RPMI7951 (cell line): ENCODE data around the gene CDC42SE2. TPM values are rescaled to one million over a fixed set of nuclear protein-coding genes. Genes with fewer than 3 reads are reported as not detected.
"Not testable (repeated sequence)": the region's sequence is repeated elsewhere in the genome, so short reads cannot be mapped to it uniquely, and the experiment has no call there.

Source experiments
- DNase-seq: peaks from one replicate; pipeline ENCODE4 v3.0.0-alpha.2; 2012; ENCODE audit warnings: low read depth
- total RNA-seq: library from RNA; depleted of rRNA; stranded (reverse); fragments of >200 nt; shearing (Covaris generic); gene quantifications from 2 replicates; pipeline ENCODE4 v1.2.3, GENCODE V29; 2014

The CDC42SE2 gene
- total RNA-seq, 1 experiment from 2014 or later: 14.2 TPM

- no peak for DNase-seq
Measured at GRCh38 chr5:131318455-131318854, 54.6 kb downstream of the CDC42SE2 start.

GRCh38 chr5:131321066-131321465 lies 57.2 kb downstream of the CDC42SE2 start:
- DNase-seq: no peak

GRCh38 chr5:131322926-131323325 lies 59.1 kb downstream of the CDC42SE2 start:
- DNase-seq: no peak

DNA sequence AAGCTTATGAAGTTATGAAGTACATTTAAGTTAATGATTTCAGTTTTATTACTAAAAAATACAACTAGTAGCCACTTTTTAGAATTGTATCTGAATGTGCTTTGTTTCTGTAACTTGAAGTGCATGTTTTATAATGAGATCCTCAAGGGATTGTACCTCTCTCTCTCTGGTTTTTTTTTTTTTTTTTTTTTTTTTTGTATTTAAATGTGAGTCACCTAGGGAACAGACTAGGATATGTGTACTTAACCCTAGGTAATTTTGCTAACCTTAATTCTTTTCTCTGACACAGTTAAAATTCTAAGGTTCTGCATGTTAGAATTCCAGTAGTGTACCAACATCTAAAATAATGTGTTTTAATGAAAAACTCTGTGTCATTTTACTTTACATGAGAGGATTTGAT lies 59.5 kb downstream of the CDC42SE2 start:
- DNase-seq: no peak

DNA sequence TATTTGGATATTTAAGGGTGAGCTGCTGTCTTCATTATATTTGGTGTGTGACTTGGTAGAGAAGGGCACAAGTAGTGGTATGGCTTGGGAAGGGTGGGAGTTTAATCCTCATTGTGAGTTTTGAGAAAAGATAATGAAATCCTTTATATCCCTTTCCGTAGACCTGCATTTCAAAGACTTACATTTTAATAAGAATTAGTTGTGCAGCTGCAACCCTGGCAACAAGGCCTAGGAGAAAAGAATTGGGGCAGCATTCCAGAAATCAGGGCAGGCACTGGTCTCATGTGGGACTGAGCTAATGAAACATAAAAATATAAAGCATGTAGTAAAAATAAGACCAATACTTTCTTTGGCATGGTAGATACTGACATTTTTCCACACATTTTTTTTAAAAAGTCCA lies 60.5 kb downstream of the CDC42SE2 start:
- DNase-seq: no peak

- DNase-seq: peak; percentile 50
Measured at GRCh38 chr5:131328536-131329285, 64.9 kb downstream of the CDC42SE2 start.

DNA sequence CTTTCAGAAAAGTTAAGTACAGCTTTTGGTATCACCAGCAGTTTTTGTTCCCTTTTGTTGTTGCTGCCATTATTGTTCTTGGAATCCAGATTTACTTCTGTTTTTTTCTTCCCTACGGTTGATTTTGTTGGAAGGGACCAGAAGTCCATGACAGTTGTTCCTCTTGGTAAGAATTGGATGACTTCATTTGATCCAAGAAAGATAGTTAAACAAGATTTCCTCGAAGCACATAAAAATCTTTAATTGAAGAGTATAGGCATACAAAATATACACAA lies 65.4 kb downstream of the CDC42SE2 start:
- no peak for DNase-seq

DNA sequence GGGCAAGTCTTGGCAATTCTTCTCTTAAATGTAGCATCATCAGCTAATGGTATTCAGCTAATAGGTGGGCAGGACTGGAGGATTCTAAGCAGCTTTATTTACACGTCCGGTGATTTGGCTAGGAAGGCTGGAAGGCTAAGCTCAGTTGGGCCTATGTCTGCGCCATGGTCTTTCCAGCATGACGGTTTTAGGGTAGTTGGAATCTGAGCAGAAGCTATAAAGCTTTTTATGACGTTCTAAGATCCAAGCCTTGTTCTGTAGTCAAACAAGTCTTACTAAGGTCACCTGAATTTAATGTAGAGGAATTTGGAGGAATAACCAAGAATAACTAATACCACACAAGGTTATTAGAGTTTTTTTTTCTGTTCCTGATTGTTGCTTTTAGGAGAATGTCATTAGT lies 66.2 kb downstream of the CDC42SE2 start:
- no peak for DNase-seq

DNA sequence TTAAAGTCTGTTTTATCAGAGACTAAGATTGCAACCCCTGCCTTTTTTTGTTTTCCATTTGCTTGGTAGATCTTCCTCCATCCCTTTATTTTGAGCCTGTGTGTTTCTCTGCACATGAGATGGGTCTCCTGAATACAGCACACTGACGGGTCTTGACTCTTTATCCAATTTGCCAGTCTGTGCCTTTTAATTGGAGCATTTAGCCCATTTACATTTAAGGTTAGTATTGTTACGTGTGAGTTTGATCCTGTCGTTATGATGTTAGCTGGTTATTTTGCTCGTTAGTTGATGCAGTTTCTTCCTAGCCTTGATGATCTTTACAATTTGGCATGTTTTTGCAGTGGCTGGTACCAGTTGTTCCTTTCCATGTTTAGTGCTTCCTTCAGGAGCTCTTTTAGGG lies 71.9 kb downstream of the CDC42SE2 start:
- not testable (repeated sequence) for DNase-seq

DNA sequence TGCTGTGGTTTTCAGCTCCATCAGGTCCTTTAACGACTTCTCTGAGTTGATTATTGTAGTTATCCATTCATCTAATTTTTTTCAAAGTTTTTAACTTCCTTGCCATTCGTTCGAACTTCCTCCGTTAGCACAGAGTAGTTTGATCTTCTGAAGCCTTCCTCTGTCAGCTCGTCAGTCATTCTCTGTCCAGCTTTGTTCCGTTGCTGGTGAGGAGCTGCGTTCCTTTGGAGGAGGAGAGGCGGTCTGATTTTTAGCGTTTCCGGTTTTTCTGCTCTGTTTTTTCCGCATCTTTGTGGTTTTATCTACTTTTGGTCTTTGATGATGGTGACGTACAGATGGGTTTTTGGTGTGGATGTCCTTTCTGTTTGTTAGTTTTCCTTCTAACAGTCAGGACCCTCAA lies 72.9 kb downstream of the CDC42SE2 start:
- DNase-seq: not testable (repeated sequence)

GRCh38 chr5:131337240-131338050 lies 73.6 kb downstream of the CDC42SE2 start:
- DNase-seq: not testable (repeated sequence)

DNA sequence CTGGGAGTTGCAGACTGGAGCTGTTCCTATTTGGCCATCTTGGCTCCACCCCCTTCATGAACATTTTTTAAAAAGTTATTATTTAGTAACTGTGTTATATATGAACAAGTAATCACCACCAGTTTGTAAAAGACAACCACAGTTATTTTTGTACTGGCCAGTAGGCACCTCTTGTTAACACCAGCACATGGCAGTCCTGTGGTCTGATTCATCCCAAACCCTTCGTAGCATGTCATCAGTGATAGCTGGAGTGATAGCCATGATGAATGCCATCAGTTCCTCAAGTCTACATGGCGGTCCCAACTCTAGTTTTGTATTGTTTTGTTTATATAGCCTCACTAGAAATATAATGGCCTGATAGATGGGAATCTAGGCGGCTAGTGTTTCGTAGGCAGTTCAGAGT lies 74.2 kb downstream of the CDC42SE2 start:
- DNase-seq: no peak

- not testable (repeated sequence) for DNase-seq
Measured at GRCh38 chr5:131344288-131344687, 80.4 kb downstream of the CDC42SE2 start.

GRCh38 chr5:131346204-131346603 lies 82.4 kb downstream of the CDC42SE2 start:
- not testable (repeated sequence) for DNase-seq

- no peak for DNase-seq
Measured at GRCh38 chr5:131353991-131354390, 90.1 kb downstream of the CDC42SE2 start.

DNA sequence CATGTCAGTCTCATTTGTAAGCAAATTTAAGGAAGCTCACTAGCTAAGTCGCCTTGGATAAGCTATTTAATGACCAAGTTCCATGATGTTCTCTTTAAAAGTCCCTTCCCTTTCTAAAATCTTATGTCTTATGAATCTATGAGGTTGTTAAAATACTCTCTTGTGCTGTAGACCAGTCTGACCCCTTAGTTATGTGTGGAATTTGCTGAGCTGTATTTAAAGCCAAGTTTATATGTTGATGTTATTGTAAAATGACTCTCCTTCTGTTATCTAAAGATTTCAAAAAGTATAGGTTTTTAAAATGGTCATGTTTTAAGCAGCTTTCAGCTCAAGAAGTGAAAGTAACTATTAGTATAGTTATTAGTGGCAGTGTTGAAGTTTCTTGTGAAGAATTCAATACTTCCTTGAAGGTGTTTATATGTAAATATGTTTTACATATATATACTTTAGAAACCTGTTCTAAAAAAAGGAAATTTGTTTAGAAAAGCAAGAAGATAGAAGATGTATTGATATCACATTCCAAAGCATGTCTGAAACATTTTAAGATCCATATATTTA lies 92.2 kb downstream of the CDC42SE2 start:
- no peak for DNase-seq

DNA sequence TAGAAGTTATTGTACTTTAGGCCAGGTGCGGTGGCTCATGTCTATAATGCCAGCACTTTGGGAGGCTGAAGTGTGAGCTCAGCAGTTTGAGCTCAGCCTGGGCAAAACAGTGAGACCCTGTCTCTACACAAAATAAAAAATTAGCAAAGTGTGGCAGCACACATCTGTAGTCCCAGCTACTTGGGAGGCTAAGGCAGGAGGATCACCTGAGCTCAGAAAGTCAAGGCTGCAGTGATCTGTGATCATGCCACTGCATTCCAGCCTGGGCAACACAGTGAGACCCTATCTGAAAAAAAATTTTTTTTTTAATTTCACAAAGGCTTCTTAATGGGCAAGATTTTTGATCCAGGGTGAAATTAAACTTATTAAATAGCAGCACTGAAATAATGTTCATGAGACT lies 92.8 kb downstream of the CDC42SE2 start:
- DNase-seq: no peak

- DNase-seq: no peak
Measured at GRCh38 chr5:131357739-131358561, 94.1 kb downstream of the CDC42SE2 start.

- no peak for DNase-seq
Measured at GRCh38 chr5:131361677-131362315, 97.9 kb downstream of the CDC42SE2 start.

DNA sequence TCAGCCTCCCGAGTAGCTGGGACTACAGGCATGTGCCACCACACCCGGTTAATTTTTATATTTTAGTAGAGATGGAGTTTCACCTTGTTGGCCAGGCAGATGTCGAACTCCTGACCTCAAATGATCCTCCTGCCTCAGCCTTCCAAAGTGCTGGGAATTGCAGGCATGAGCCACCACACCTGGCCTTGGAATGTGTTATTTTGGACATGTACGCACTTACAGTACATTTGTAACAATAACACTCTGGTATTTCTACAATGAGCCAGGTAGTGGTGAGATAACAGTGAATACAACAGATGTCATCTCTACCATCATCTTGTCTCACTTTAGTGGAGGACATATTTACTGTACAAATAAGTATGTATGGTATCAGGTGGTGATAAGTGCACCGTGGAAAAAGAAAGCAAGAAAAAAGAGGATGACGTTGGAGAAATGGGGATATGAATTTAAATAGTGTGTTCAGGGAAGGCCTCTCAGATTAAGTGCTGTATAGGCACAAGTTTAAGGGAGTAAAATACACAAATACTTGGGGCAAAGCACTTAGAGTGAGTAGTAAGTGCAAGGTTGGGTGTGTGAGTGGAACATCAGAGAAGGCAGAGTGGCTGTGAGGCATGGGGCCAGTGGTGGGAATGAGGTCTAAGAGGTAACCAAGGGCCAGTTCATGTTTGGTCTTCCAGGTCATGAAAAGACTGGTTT lies 100.1 kb downstream of the CDC42SE2 start:
- no peak for DNase-seq

DNA sequence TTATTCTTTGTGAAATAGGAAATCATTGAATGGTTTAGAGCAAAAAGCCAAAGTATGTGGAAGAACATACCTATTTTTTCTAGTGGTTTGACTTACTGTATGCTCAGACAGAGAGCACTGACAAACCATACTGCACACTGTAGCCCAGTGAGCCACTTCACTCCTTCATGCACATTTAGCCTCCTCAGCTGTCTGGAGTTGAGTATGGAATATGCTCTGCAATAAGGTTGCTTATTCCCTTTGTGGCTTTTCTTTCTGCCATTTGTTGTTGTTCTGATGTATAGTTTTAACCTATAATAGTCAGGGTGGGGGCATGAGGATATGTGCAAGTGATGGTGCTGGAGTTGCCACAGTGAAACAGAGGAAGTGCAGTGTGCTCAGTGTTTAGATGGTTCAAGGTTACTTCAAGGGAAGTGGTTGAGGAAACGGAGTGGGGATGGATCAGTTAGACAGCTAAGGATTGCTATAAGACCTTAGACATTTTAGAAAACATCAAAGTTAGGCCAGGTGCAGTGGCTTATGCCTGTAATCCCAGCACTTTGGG lies 100.7 kb downstream of the CDC42SE2 start:
- no peak for DNase-seq
